Hematopoietic multipotent progenitor cell treated with erythropoietin and hydrocortisone succinate and interleukin-3 and kit ligand, for 6 days (in vitro differentiated cells): ENCODE measurements around the gene SLC2A14.
A peak's percentile ranks its signal among the peaks of the same experiment; 100 is the strongest.
"Not testable (repeated sequence)": the region's sequence is repeated elsewhere in the genome, so short reads cannot be mapped to it uniquely, and the experiment has no call there.

Experiments
- DNase-seq: peaks from one replicate; pipeline ENCODE4 v3.0.0-alpha.2; 2015

SLC2A14 gene

DNA sequence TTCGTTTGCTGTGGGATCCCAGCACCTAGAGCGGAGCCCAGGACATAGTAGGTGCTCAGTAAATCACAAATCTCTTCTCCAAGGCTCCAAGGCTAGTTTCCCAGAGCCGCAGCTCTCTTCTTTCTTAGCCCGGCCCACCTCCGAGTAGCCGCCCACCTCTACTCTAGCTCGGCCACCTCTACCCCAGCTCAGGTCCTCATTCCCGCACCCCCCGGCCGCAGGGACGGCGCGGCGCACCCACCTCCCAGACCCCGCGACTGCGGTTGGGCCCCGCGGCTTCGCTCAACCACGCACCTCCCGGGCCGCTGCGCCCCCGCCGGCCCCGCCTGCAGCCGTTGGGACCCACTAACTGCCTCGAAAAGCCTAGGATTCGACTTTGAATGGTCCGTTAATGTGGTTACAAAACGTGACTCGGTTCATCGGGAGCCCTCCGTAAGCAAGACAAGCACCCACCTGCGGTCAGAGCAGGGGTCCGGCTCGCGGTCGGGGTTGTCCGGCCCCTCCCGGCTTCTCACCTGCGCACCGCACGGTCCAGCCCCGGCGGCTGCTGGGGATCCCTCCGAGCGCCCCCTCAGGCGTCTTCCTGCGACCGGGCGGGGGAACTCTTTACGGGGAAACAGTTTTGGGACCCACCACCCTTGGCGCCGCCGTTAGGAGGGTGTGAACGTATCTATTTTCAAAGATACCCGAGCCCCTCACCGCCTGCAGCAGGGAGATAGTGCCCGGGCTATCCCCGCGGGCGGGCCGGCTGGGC lies at the start of gene SLC2A14:
Gene SLC2A14, minus strand, starts transcription at position 350 of the 754 bp plus-strand sequence. CDS start 3,035 bp downstream, outside the sequence.
- peak; percentile 95 for DNase-seq

DNA sequence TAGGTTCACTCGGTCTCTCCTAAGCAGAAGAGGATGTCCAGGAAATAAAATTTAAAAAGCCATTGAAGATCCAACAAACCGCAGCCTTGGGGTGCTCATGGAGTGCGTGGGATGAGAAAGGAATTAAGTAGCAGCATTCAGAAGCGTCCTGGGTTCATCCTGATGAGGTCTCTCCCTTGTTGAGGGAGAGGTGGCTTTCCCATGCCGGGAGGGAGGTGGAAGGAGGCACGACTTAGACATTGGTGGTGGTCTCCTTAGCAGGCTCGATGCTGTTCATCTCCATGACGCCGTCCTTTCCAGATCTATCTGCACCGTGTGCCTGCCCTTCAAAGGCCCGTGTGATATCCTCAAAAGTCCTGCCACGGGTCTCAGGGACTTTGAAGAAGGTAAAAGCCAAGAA lies 48.5 kb upstream of the SLC2A14 start:
- not testable (repeated sequence) for DNase-seq

DNA sequence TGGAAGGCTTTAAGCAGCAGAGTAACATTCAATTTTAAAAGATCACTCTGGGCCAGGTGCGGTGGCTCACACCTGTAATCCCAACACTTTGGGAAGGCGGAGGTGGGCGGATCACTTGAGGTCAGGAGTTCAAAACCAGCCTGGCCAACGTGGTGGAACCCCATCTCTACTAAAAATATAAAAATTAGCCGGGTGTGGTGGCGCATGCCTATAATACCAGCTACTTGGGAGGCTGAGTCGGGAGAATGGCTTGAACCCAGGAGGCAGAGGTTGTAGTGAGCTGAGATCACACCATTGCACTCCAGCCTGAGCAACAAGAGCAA lies 45.5 kb upstream of the SLC2A14 start:
- DNase-seq, result not testable (repeated sequence)

DNA sequence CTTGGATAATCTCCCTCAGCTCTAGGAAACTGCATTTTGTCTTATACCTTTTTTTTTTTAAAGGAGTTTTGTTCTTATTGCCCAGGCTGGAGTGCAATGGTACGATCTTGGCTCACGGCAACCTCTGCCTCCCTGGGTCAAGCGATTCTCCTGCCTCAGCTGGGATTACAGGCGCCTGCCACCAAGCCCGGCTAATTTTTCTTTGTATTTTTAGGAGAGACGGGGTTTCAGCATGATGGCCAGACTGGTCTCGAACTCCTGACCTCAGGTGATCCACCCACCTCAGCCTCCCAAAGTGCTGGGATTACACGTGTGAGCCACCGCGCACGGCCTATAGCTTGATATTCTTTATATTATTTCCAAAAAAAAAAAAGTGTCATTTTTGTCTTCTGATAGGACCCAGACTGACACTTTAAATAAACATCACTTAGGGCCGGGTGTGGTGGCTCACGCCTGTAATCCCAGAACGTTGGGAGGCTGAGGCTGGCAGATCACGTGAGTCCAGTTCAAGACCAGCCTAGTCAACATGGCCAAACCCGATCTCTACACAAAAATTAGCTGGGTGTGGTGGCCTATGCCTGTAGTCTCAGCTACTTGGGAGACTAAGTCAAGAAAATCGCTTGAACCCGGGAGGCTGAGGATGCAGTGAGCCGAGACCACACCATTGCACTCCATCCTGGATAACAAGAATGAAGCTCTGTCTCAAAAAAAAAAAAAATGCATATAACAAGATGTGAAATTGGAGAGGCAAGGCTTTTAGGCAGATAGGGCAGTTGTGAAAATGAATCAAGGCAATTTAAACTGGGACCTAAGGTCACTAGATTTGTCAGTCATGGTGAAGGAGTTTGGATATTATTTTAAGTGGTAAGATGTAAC lies 44.9 kb upstream of the SLC2A14 start:
- DNase-seq, result no peak

DNA sequence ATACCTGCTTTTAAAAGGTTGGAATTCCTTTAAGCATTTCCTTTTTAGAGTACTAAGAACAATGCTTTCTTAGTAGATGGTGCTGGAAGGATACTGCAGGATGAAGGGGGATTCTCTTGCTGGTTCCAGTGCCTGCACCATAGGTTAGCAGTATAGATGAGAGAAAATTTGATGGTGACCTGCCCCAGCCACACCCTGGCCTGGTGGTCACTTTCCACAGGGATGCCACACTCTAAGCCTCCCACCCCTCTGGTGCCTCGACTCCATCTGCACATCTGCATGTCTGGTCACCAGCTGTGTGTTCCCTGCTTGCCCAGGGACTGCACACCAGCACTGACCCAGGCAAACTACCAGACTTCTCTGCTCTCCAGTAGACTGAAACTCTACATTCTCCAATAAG lies 44.2 kb upstream of the SLC2A14 start:
- DNase-seq, result no peak

DNA sequence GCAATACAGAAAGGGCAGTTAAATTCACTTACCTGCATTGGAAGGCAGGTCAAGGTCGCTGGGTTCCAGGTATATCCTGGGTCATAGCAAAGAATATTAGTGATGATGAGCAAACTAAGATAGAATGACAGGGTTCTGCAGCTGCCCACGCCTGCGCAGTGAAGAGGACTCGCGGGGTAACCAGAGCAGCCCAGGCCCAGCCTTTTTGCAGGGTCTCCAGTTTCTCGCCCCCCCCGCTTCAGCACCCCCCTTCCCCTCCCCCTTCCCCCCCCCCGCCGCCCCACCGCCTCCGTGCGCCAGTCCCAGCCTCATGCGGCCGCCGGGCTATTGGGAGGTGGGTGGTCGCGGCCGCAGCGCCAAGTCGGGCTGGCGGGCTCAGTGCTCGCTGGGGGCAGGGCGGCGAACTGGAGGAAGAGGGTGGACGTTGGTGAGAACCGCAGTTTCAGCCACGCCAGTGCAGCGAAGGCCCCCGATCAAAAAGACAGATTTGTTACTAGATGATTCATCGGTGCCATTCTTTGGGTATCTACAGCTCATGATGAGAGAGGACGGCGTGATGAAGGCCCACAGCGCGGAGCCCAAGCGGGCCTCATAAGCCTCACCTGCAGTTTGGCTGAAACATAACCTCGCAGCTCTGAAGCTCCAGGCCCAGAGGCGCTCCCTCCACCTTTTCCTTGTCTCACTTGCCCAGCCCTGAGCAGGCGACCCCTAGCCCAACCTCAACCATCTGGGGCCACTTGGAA lies 43.1 kb upstream of the SLC2A14 start:
- peak; percentile 72 for DNase-seq

DNA sequence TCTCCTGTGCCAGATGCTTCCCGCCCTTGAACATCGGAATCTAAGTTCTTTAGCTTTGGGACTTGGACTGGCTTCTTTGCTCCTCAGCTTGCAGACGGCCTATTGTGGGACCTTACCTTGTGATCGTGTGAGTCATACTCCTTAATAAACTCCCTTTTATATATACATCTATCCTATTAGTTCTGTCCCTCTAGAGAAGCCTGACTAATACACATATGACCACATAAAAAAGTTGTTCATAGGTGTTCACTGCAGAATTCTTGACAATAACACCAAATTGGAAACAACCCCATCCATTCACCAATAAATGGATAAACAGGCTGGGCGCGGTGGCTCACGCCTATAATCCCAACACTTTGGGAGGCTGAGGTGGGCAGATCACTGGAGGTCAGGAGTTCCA lies 37.4 kb upstream of the SLC2A14 start:
- not testable (repeated sequence) for DNase-seq

DNA sequence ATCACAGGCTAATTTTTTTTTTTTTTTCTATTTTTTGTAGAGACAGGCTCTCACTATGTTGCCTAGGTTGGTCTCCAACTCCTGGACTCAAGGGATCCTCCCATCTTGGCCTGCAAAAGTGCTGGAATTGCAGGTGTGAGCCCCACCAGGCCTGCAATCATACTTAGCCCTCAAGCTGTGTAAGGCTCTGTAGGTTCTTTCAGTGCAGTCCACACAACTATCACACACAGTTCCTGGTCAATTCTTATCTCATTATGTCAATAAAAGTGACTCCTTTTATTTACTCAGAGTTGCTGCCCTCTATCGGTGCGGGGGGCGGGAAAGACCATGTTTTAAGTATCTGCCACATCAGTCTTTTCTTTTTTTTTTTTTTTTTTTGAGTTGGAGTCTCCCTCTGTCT lies 34.3 kb upstream of the SLC2A14 start:
- peak; percentile 95 for DNase-seq

DNA sequence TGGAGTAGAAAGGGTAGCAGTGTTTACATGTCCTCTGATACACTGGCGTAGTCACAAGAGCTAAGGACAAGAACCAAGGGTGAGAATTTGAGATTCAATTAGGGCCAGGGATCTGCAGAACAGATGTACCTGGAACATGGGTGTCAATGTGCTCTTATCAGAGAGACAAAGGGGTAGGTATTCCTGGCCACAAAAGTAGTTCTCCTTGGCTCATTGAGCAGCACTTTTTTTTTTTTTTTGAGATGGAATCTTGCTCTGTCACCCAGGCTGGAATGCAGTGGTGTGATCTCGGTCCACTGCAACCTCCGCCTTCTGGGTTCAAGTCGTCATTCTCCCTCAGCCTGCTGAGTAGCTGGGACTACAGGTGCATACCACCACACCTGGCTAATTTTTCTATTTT lies 33.6 kb upstream of the SLC2A14 start:
- DNase-seq, result not testable (repeated sequence)

DNA sequence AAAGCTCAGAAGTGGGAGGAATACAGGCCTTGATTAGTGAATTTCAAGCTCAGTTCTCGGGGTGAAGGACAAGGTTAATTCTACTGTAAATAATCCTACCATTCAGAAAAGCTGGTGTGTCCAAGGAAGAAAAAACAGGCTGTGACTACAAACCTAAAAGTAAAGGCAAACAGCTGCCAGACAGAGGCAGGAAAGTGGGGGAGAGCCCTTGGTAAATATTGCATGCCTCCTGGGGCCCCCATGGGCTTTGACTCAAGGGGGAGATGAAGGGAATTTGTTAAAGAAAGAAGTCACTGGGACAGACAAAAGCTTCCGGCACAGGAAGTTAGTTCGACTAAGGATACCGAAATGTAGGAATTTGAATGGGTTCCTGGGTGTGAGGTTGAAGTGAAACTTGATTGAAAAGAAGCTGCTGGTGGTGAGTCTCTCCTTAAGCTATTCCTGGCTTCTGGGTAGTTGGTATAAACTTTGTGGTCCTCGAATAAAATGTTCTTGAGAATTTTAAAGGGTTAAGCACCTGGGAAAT lies 32.9 kb upstream of the SLC2A14 start:
- DNase-seq, result not testable (repeated sequence)

DNA sequence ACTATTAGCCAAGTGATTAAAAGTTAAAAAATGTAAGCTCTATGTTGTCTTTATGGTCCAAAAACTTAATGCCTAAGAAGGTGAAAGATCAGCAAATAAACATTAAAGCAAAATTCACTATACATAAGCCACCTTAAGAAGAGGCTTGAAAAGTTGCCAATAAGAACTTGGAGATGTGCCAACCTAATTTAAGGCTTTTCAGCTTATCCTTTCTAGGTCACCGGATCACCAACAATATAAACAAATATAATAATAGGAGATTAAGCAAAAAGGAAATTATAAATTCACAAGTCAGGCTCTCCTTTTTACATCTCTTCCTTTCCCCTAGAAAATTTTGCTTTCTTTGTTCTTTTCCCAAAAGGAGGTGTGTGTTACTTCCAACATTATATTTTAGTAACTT lies 32.4 kb upstream of the SLC2A14 start:
- DNase-seq, result peak; percentile 84

DNA sequence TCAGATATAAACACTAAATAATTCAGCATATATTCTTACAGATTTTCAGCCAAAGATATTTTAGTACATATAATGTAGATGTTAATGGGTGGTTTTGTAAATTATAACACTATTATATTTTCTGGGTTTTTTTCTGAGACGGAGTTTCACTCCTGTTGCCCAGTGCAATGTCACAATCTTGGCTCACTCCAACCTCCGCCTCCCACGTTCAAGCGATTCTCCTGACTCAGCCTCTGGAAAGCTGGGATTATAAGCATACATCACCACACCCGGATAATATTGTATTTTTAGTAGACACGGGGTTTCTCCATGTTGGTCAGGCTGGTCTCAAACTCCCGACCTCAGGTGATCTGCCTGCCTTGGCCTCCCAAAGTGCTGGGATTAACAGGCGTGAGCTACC lies 29.7 kb upstream of the SLC2A14 start:
- DNase-seq, result not testable (repeated sequence)

DNA sequence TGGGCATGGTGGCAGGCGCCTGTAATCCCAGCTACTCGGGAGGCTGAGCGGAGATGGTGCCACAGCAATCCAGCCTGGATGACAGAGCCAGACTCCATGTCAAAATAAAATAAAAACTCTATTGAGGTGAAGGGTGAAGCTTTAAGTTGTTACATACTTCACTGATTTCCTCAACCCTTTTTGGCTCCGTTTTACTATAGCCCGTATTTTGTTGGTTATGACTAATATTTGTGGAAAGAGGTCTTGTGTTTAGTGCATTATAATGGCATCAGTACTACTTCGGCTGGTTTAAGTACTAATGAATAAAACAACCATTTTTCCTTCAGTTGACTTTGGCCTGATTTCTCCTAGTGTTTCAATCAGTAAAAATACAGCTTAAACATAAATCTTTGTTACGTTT lies 27.0 kb upstream of the SLC2A14 start:
- no peak for DNase-seq

DNA sequence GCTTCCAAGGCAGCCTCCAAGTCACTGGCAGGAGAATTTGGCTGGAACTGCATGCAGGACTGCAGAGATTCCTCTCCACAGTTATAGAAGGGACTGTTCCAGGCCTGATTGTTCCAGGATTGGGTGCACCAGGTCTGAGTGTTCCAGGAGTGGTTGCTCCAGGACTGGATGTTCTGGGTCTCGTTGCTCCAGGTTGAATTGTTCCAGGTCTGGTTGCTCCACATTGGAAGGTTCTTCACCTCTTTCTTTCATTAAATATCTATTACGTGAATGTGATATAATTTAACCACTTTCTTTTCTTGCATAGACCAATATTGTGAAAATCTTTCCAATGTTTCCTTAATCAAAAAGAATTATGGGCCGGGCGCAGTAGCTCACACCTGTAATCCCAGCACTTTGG lies 24.0 kb upstream of the SLC2A14 start:
- not testable (repeated sequence) for DNase-seq

DNA sequence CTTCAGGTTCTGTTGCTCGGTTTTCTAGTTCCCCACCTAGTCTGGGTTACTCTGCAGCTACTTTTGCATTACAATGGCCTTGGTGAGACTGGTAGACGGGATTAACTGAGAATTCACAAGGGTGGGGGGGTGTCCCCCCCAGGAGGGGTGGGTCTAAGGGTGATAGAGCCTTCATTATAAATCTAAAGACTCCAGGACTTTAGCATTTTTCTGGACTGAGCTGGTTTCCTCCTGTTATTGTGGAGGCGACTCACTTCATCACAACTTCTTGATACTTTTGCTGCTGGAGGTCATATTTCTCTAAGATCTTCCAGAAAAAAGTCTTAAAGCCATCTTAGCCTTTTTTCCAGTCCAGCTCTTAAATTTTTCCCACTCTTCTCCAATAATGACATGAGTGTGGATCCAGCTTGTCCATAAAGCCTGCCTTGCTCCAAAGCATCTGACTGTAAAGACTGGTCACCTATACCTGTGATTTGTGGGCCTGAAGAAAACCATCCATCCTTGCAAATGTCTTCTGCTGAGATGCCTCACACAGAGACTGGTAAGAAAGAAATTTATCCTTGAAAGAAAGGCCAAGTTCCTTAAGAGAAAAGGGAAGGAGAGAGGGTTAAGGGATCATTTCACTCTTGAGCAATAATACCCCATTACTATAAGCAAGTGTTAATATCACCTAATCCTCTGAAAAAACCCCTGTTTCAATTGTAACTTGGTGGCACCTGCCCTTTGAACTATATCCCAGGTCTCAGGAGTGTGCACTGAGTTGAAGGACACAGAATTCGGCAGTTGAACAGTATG lies 19.7 kb upstream of the SLC2A14 start:
- DNase-seq, result no peak

DNA sequence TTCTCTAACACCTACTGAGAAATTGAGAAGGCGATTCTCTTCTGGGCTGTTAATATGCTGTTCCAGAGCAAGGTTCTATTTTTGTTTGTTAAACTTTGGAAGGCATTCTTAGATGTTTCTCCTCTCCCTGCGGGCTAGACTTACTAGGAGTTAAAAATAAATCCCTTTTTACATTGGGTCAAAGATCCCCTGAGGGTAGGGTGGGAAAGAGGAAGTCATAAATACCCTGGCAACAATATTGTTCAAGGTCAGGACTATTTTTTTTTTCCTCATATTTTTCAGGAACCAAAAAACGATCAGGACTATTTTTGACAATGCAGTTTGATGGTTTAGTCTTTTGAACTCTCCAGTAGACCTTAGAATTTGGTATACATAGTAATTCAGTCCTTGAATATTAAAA lies 12.0 kb upstream of the SLC2A14 start:
- DNase-seq, result no peak

DNA sequence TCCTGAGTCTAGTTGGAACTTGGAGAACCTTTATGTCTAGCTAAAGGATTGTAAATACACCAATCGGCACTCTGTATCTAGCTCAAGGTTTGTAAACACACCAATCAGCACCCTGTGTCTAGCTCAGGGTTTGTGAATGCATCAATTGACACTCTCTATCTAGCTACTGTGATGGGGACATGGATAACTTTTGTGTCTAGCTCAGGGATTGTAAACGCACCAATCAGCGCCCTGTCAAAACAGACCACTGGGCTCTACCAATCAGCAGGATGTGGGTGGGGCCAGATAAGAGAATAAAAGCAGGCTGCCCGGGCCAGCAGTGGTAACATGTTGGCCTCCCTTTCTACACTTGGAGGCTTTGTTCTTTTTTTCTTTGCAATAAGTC lies 9.0 kb upstream of the SLC2A14 start:
- DNase-seq, result not testable (repeated sequence)

DNA sequence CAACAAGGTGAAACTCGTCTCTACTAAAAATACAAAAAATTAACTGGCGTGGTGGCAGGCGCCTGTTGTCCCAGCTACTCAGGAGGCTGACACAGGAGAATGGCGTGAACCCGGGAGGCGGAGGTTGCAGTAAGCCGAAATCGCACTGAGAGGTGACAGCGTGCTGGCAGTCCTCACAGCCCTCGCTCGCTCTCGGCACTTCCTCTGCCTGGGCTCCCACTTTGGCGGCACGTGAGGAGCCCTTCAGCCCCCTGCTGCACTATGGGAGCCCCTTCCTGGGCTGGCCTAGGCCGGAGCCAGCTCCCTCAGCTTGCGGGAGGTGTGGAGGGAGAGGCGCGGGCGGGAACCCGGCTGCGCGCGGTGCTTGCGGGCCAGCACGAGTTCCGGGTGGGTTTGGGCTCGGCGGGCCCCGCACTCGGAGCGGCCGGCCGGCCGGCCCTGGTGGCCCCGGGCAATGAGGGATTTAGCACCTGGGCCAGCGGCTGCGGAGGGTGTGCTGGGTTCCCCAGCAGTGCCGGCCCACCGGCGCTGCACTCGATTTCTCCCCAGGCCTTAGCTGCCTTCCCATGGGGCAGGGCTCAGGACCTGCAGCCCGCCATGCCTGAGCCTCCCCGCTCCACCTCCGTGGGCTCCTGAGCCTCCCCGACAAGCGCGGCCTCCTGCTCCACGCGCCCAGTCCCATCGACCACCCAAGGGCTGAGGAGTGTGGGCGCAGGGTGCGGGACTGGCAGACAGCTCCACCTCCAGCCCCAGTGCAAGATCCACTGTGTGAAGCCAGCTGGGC lies 8.4 kb upstream of the SLC2A14 start:
- DNase-seq, result not testable (repeated sequence)

DNA sequence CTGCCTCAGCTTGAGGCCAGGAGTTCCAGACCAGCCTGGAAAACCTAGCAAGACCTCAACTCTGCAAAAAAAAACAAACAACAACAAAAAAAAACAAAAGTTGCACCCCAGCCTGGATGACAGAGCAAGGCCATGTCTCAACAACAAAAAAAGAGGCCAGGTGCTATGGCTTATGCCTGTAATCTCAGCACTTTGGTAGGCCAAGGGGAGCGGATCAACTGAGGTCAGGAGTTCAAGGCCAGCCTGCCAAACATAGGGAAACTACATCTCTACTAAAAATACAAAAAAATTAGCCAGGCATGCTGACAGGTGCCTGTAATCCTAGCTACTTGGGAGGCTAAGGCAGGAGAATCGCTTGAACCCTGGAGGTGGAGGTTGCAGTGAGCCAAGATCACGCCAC lies 6.5 kb upstream of the SLC2A14 start:
- DNase-seq, result no peak

DNA sequence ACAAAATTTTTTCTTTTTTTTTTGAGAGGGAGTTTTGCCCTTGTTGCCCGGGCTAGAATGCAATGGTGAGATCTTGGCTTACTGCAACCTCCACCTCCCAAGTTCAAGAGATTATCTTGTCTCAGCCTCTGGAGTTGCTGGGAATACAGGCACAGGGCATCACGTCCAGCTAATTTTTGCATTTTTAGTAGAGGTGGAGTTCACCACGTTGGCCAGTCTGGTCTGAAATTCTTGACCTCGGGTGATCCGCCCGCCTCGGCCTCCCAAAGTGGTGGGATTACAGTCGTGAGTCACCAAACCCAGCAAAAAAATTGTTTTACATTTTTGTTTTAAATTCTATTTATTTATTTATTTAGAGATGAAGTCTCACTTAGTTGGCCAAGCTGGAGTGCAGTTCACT lies 4.7 kb upstream of the SLC2A14 start:
- no peak for DNase-seq

DNA sequence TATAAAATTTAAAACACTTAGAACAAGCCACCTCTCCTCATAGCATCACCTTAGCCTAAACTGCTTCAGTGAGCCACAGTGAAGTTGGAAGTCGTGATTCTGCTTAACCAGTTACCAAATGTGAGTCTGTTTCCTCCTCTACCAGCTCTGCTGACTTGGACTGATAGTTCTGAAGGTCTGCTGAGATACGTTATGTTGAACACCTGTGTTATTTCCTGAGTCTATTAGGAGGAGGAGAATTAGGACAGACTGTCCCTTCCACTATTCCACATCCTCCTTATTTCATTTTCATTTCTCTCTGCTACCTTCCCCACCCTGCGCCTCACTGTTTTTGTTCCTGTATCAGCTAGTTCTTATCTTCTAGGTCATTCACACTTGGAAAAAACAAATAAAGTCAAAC lies 2.4 kb downstream of the SLC2A14 start:
- DNase-seq, result no peak

DNA sequence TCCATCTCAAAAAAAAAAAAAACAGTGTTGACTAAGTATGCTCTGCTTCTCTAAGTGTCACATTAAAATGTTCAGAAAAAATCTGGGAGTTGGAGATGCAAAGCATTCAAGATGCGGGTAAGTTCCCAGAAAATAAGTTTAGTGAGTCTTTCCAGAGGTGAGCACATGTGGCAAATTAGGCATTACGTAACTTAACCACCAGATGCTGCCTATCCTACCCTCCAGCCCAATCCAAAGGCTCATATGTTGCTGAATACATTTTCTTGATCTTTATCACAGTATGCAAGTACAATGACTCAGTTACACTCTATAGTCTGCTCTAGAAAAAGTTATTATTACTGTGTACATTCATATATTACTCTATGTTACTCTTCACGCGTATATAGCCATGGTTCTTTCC lies 3.6 kb downstream of the SLC2A14 start:
- peak; percentile 75 for DNase-seq
